Measurements from ENCODE around the gene ENOSF1. TPM values are rescaled to one million over a fixed set of nuclear protein-coding genes. Genes with fewer than 3 reads are reported as not detected.

ENOSF1 gene
- total RNA-seq, 1 donor from 2014 or later = 24.4 TPM

GRCh38 chr18:693466-694187 lies 18.8 kb downstream of the ENOSF1 start:
- no peak for DNase-seq
- Histone ChIP-seq H3K4me1 (peaks cover 11% of the 10 kb centered on the region), H3K4me3 (no peak overlapping the region), H3K36me3 (peaks cover 39% of the 10 kb centered on the region), H3K27me3 (ENCODE audit: low read depth) (no peaks in the 10 kb centered on the region), H3K9me3 (replicated peaks) (no peaks in the 10 kb centered on the region), H3K27ac (replicated peaks) (no peak overlapping the region)
- no peak for TF ChIP-seq CTCF (IDR thresholded peaks at IDR 0.05; ENCODE audit: borderline replicate concordance)
- intact Hi-C loops (cut with micrococcal nuclease) = no loop called here

- Histone ChIP-seq H3K27me3 (ENCODE audit: low read depth) (no peaks in the 10 kb centered on the region), H3K4me1 (peaks cover 11% of the 10 kb centered on the region), H3K27ac (replicated peaks) (no peak overlapping the region), H3K4me3 (no peak overlapping the region), H3K36me3 (peaks cover 39% of the 10 kb centered on the region), H3K9me3 (replicated peaks) (no peaks in the 10 kb centered on the region)
- DNase-seq = no peak
- intact Hi-C loops (cut with micrococcal nuclease) = no loop called here
- no peak for TF ChIP-seq CTCF (IDR thresholded peaks at IDR 0.05; ENCODE audit: borderline replicate concordance)
Measured at GRCh38 chr18:692824-693223, 19.6 kb downstream of the ENOSF1 start.

GRCh38 chr18:688323-688722 lies 24.1 kb downstream of the ENOSF1 start:
- no peak overlapping the region for H3K4me3 ChIP-seq
- peaks cover 6% of the 10 kb centered on the region for H3K4me1 ChIP-seq
- no peaks in the 10 kb centered on the region for H3K9me3 ChIP-seq (replicated peaks)
- no peak for DNase-seq
- peaks cover 40% of the 10 kb centered on the region for H3K36me3 ChIP-seq
- intact Hi-C loops (cut with micrococcal nuclease) = no loop called here
- H3K27me3 ChIP-seq (ENCODE audit: low read depth) = no peaks in the 10 kb centered on the region
- no peak for TF ChIP-seq CTCF (IDR thresholded peaks at IDR 0.05; ENCODE audit: borderline replicate concordance)
- no peak overlapping the region for H3K27ac ChIP-seq (replicated peaks)

GRCh38 chr18:686339-687111 lies 25.9 kb downstream of the ENOSF1 start:
- H3K36me3 ChIP-seq = peaks cover 36% of the 10 kb centered on the region
- no peak for DNase-seq
- no peaks in the 10 kb centered on the region for H3K27me3 ChIP-seq (ENCODE audit: low read depth)
- intact Hi-C loops (cut with micrococcal nuclease) = no loop called here
- no peak overlapping the region for H3K27ac ChIP-seq (replicated peaks)
- TF ChIP-seq CTCF (IDR thresholded peaks at IDR 0.05; ENCODE audit: borderline replicate concordance) = no peak
- H3K4me3 ChIP-seq = no peak overlapping the region
- H3K4me1 ChIP-seq = no peaks in the 10 kb centered on the region
- no peaks in the 10 kb centered on the region for H3K9me3 ChIP-seq (replicated peaks)

GRCh38 chr18:685438-685837 lies 27.0 kb downstream of the ENOSF1 start:
- no peak for TF ChIP-seq CTCF (IDR thresholded peaks at IDR 0.05; ENCODE audit: borderline replicate concordance)
- Histone ChIP-seq H3K36me3 (peaks cover 41% of the 10 kb centered on the region), H3K27me3 (ENCODE audit: low read depth) (no peaks in the 10 kb centered on the region), H3K4me1 (no peaks in the 10 kb centered on the region), H3K9me3 (replicated peaks) (no peaks in the 10 kb centered on the region), H3K27ac (replicated peaks) (no peak overlapping the region), H3K4me3 (no peak overlapping the region)
- no peak for DNase-seq
- intact Hi-C loops (cut with micrococcal nuclease) = no loop called here
